SK-N-SH treated with all-trans-retinoic acid at 6 μM for 48 hours (cell line): ENCODE measurements around the gene VOPP1.

Experiments
- ATAC-seq: fragments of 200-7000 bp; cut with Tn5 transposase; 3 replicates; pipeline ENCODE4 v1.9.1; 2020; ENCODE audit warnings: mild to moderate bottlenecking, moderate library complexity
- ARNTL ChIP-seq: fragments of 450-650 bp; formaldehyde crosslinking; IDR thresholded peaks from 2 replicates; pipeline ENCODE4 v1.5.0; 2020; ENCODE audit warnings: low read depth, mild to moderate bottlenecking, moderate library complexity, borderline replicate concordance
- BACH2 ChIP-seq: fragments of 250-450 bp; sonication (Bioruptor Pico); IDR thresholded peaks from 2 replicates; pipeline ENCODE4 v1.9.0; 2021; ENCODE audit warnings: mild to moderate bottlenecking, borderline replicate concordance
- CREB5 ChIP-seq: fragments of 250-450 bp; sonication (Bioruptor Pico); IDR thresholded peaks from 2 replicates; pipeline ENCODE4 v1.5.1; 2020; ENCODE audit warnings: low read depth, mild to moderate bottlenecking, moderate library complexity
- CSRNP3 ChIP-seq: fragments of 250-450 bp; sonication (Bioruptor Pico); IDR thresholded peaks from 2 replicates; pipeline ENCODE4 v1.5.1; 2021; ENCODE audit warnings: mild to moderate bottlenecking, moderate library complexity
- ESRRG ChIP-seq: fragments of 250-450 bp; sonication (Bioruptor Pico); IDR thresholded peaks from 2 replicates; pipeline ENCODE4 v1.6.1; 2021; ENCODE audit warnings: mild to moderate bottlenecking
- GLIS3 ChIP-seq: fragments of 250-450 bp; sonication (Bioruptor Pico); IDR thresholded peaks from 2 replicates; pipeline ENCODE4 v1.5.0; 2020; ENCODE audit warnings: mild to moderate bottlenecking, moderate library complexity
- ISL1 ChIP-seq: fragments of 250-450 bp; sonication (Bioruptor Pico); IDR thresholded peaks from 2 replicates; pipeline ENCODE4 v2.1.2; 2022; ENCODE audit warnings: mild to moderate bottlenecking, moderate library complexity
- OSR1 ChIP-seq: fragments of 250-450 bp; sonication (Bioruptor Pico); IDR thresholded peaks from 2 replicates; pipeline ENCODE4 v1.8.0; 2022; ENCODE audit warnings: moderate library complexity, mild to moderate bottlenecking, inconsistent platforms
- PATZ1 ChIP-seq: fragments of 250-450 bp; sonication (Bioruptor Pico); IDR thresholded peaks from 2 replicates; pipeline ENCODE4 v1.8.0; 2020; ENCODE audit warnings: mild to moderate bottlenecking, moderate library complexity, borderline replicate concordance
- POU6F1 ChIP-seq: fragments of 250-450 bp; sonication (Bioruptor Pico); IDR thresholded peaks from 2 replicates; pipeline ENCODE4 v1.8.0; 2021; ENCODE audit warnings: low read depth, mild to moderate bottlenecking, moderate library complexity, borderline replicate concordance
- PPARA ChIP-seq: fragments of 250-450 bp; sonication (Bioruptor Pico); IDR thresholded peaks from 2 replicates; pipeline ENCODE4 v1.5.0; 2020; ENCODE audit warnings: mild to moderate bottlenecking, borderline replicate concordance
- RARB ChIP-seq: fragments of 250-450 bp; sonication (Bioruptor Pico); IDR thresholded peaks from 2 replicates; pipeline ENCODE4 v1.8.0; 2021; ENCODE audit warnings: mild to moderate bottlenecking, moderate library complexity
- SNAI2 ChIP-seq: fragments of 250-450 bp; sonication (Bioruptor Pico); IDR thresholded peaks from 2 replicates; pipeline ENCODE4 v1.5.0; 2020; ENCODE audit warnings: mild to moderate bottlenecking, moderate library complexity
- TCF4 ChIP-seq: fragments of 250-450 bp; sonication (Bioruptor Pico); IDR thresholded peaks from 2 replicates; pipeline ENCODE4 v1.8.0; 2021; ENCODE audit warnings: mild to moderate bottlenecking, moderate library complexity, borderline replicate concordance
- TOX ChIP-seq: fragments of 250-450 bp; sonication (Bioruptor Pico); IDR thresholded peaks from 2 replicates; pipeline ENCODE4 v1.8.0; 2021; ENCODE audit warnings: mild to moderate bottlenecking, moderate library complexity, borderline replicate concordance
- TSHZ2 ChIP-seq: fragments of 250-450 bp; sonication (Bioruptor Pico); IDR thresholded peaks from 2 replicates; pipeline ENCODE4 v1.5.0; 2020; ENCODE audit warnings: mild to moderate bottlenecking, moderate library complexity
- ZC3H10 ChIP-seq: fragments of 250-450 bp; sonication (Bioruptor Pico); IDR thresholded peaks from 2 replicates; pipeline ENCODE4 v1.5.1; 2021; ENCODE audit warnings: mild to moderate bottlenecking, moderate library complexity
- ZFP3 ChIP-seq: fragments of 250-450 bp; sonication (Bioruptor Pico); IDR thresholded peaks from 2 replicates; pipeline ENCODE4 v1.5.0; 2020; ENCODE audit warnings: mild to moderate bottlenecking, moderate library complexity
- ZNF565 ChIP-seq: fragments of 450-650 bp; formaldehyde crosslinking; conservative IDR thresholded peaks from 2 replicates; pipeline ENCODE4 v1.5.0; 2020; ENCODE audit warnings: low read depth, mild to moderate bottlenecking, moderate library complexity
- ZNF70 ChIP-seq: fragments of 450-650 bp; formaldehyde crosslinking; IDR thresholded peaks from 2 replicates; pipeline ENCODE4 v1.5.0; 2020; ENCODE audit warnings: mild to moderate bottlenecking, moderate library complexity
- ZNF8 ChIP-seq: fragments of 450-650 bp; formaldehyde crosslinking; IDR thresholded peaks from 2 replicates; pipeline ENCODE4 v1.5.0; 2020; ENCODE audit warnings: mild to moderate bottlenecking, moderate library complexity

Gene VOPP1

GRCh38 chr7:55448526-55448925 lies 123.8 kb downstream of the VOPP1 start:
- ATAC-seq: no peak
- TF ChIP-seq ZNF565 (CRISPR knock-in tag) (no peak), OSR1 (CRISPR knock-in tag) (no peak), CSRNP3 (CRISPR knock-in tag) (no peak), SNAI2 (CRISPR knock-in tag) (no peak), POU6F1 (CRISPR knock-in tag) (no peak), ARNTL (no peak), TOX (CRISPR knock-in tag) (no peak), CREB5 (no peak), ZNF70 (CRISPR knock-in tag) (no peak)

GRCh38 chr7:55444786-55445185 lies 127.5 kb downstream of the VOPP1 start:
- ATAC-seq: no peak
- TF ChIP-seq RARB: no peak
- TF ChIP-seq ZNF8 (CRISPR knock-in tag): no peak
- TF ChIP-seq CREB5: no peak
- no peak for TF ChIP-seq ARNTL
- TF ChIP-seq ZC3H10: no peak
- no peak for TF ChIP-seq OSR1 (CRISPR knock-in tag)
- no peak for TF ChIP-seq ISL1 (CRISPR knock-in tag)

GRCh38 chr7:55441774-55442522 lies 130.4 kb downstream of the VOPP1 start:
- ATAC-seq: peak; percentile 75
- TF ChIP-seq POU6F1 (CRISPR knock-in tag): no peak
- no peak for TF ChIP-seq TSHZ2 (CRISPR knock-in tag)
- TF ChIP-seq ZNF8 (CRISPR knock-in tag): no peak
- TF ChIP-seq ZNF565 (CRISPR knock-in tag): no peak
- TF ChIP-seq ZC3H10: no peak
- no peak for TF ChIP-seq PPARA (CRISPR knock-in tag)
- no peak for TF ChIP-seq OSR1 (CRISPR knock-in tag)
- TF ChIP-seq ZNF70 (CRISPR knock-in tag): 0 out of 2 replicates have a peak, but pooled peaks have one; percentile 12
- TF ChIP-seq ARNTL: no peak
- 0 out of 2 replicates have a peak, but pooled peaks have one; percentile 9 for TF ChIP-seq SNAI2 (CRISPR knock-in tag)
- no peak for TF ChIP-seq GLIS3 (CRISPR knock-in tag)
- TF ChIP-seq TCF4 (CRISPR knock-in tag): peak; percentile 77
- no peak for TF ChIP-seq PATZ1 (CRISPR knock-in tag)
- no peak for TF ChIP-seq BACH2 (CRISPR knock-in tag)
- no peak for TF ChIP-seq ZFP3
- no peak for TF ChIP-seq ESRRG
- no peak for TF ChIP-seq RARB
- 0 out of 2 replicates have a peak, but pooled peaks have one; percentile 19 for TF ChIP-seq ISL1 (CRISPR knock-in tag)
- TF ChIP-seq CSRNP3 (CRISPR knock-in tag): no peak
